B cell (primary cell): Measurements from ENCODE around the gene MALSU1.

Source experiments
- EZH2 ChIP-seq: IDR thresholded peaks from 2 replicates; pipeline ENCODE4 v1.6.1; 2012; ENCODE audit warnings: borderline replicate concordance, low read depth, mild to moderate bottlenecking, moderate library complexity, low read length; ENCODE audit not compliant: insufficient read depth, poor library complexity, severe bottlenecking
- TF ChIP-seq, protein P1 (sequence below): fragments of 200-600 bp; IDR thresholded peaks from one replicate; pipeline ENCODE4 v1.8.0; 2022; ENCODE audit warnings: antibody characterized with exemption, mild to moderate bottlenecking

DNA sequence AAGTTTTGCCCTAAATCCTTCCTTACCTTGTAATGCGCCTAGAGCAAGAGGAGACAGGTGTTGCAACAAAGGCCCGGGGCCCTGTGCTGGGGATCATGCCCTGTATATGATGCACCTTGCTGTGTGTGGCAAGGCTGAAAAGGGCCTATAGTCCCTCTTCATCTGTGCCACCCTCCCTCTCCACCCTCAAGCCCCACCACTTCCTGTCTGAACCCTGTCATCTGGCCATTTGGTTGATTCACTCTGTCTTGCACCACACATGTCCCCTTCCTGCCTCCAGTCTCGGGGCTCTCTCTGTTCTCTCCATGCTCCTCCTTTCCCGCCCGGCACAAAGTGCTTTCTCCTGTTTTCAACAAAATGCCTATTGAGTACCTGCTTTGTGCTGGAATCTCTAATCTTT lies 11.5 kb upstream of the MALSU1 start:
- TF ChIP-seq, protein P1, sequence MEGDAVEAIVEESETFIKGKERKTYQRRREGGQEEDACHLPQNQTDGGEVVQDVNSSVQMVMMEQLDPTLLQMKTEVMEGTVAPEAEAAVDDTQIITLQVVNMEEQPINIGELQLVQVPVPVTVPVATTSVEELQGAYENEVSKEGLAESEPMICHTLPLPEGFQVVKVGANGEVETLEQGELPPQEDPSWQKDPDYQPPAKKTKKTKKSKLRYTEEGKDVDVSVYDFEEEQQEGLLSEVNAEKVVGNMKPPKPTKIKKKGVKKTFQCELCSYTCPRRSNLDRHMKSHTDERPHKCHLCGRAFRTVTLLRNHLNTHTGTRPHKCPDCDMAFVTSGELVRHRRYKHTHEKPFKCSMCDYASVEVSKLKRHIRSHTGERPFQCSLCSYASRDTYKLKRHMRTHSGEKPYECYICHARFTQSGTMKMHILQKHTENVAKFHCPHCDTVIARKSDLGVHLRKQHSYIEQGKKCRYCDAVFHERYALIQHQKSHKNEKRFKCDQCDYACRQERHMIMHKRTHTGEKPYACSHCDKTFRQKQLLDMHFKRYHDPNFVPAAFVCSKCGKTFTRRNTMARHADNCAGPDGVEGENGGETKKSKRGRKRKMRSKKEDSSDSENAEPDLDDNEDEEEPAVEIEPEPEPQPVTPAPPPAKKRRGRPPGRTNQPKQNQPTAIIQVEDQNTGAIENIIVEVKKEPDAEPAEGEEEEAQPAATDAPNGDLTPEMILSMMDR = no peak
- no peak for TF ChIP-seq EZH2
